B cell (primary cell): ENCODE measurements around the gene HOMER3. TPM values are rescaled to one million over a fixed set of nuclear protein-coding genes. Genes with fewer than 3 reads are reported as not detected.

Experiments used
- ATAC-seq: fragments of 200-7000 bp; cut with Tn5 transposase; one replicate; pipeline ENCODE4 v1.10.0; 2021; ENCODE audit warnings: low read depth, mild to moderate bottlenecking, moderate number of reproducible peaks, moderate library complexity
- CTCF ChIA-PET: fragments of 350-600 bp; sonication (Branson Sonifier 250); formaldehyde crosslinking; loops from one replicate; lab custom pipeline; 2021; ENCODE audit warnings: antibody characterized with exemption, inconsistent platforms; lab: Charles Lee
- POLR2A ChIA-PET: fragments of 350-600 bp; sonication (Branson Sonifier 250); formaldehyde crosslinking; loops from one replicate; lab custom pipeline; 2021; ENCODE audit warnings: antibody characterized with exemption; lab: Charles Lee
- DNase-seq: peaks from one replicate; pipeline ENCODE4 v3.0.0; 2013
- H2AFZ ChIP-seq: 2 replicates; pipeline ENCODE4 v1.6.1; 2012; ENCODE audit warnings: mild to moderate bottlenecking, low read depth, low read length; ENCODE audit not compliant: insufficient read depth, poor library complexity, severe bottlenecking
- H3K27ac ChIP-seq, 2 donors: 1 replicate in 1 of 2; 2 replicates in 1 of 2; pipeline ENCODE4 v1.5.1; 2012 to 2013; ENCODE audit warnings: low read length in 2 of 2, mild to moderate bottlenecking in 2 of 2, moderate library complexity in 1 of 2
- H3K27me3 ChIP-seq, 4 experiments: fragments of 200-600 bp in 1 of 4; sonication (generic) in 1 of 4; replicated peaks in 1 of 4; 1 replicate in 2 of 4; 2 replicates in 2 of 4; pipeline versions ENCODE4 v1.6.1 to v1.7.0; 2013 to 2016; ENCODE audit warnings: low read length in 3 of 4, mild to moderate bottlenecking in 2 of 4, mixed read lengths in 1 of 4, moderate library complexity in 1 of 4; ENCODE audit not compliant: insufficient read depth in 4 of 4, control insufficient read depth in 3 of 4; ENCODE audit errors: control extremely low read depth in 1 of 4
- H3K36me3 ChIP-seq, 2 experiments: replicated peaks in 1 of 2; 1 replicate in 1 of 2; 2 replicates in 1 of 2; pipeline versions ENCODE4 v1.6.1 to v1.7.1; 2013; ENCODE audit warnings: low read length in 1 of 2; ENCODE audit not compliant: insufficient read depth in 2 of 2, control insufficient read depth in 1 of 2; ENCODE audit errors: control extremely low read depth in 1 of 2, extremely low read depth in 1 of 2
- H3K4me1 ChIP-seq, 2 donors: fragments of 200-600 bp in 1 of 2; sonication (generic) in 1 of 2; 1 replicate in 1 of 2; 2 replicates in 1 of 2; pipeline versions ENCODE4 v1.5.1 to v1.6.1; 2013 to 2017; ENCODE audit warnings: low read length in 2 of 2; ENCODE audit not compliant: control insufficient read depth in 2 of 2, insufficient read depth in 2 of 2
- H3K4me2 ChIP-seq: replicated peaks from 2 replicates; pipeline ENCODE3; 2012; ENCODE audit warnings: mild to moderate bottlenecking, low read depth, low read length; ENCODE audit not compliant: poor library complexity, severe bottlenecking
- H3K4me3 ChIP-seq, 5 experiments: fragments of 200-600 bp in 1 of 5; sonication (generic) in 1 of 5; 1 replicate in 3 of 5; 2 replicates in 2 of 5; pipeline versions ENCODE4 v1.5.1 to v1.7.0; 2011 to 2016; ENCODE audit warnings: low read length in 4 of 5, mild to moderate bottlenecking in 4 of 5, low read depth in 2 of 5, control low read depth in 1 of 5, moderate library complexity in 1 of 5; ENCODE audit not compliant: insufficient read depth in 1 of 5; ENCODE audit errors: control extremely low read depth in 1 of 5, extremely low read depth in 1 of 5
- H3K79me2 ChIP-seq: fragments of 200-600 bp; sonication (generic); one replicate; pipeline ENCODE4 v1.6.0; 2016; ENCODE audit warnings: low read length; ENCODE audit not compliant: control insufficient read depth, insufficient read depth
- H3K9ac ChIP-seq: fragments of 200-600 bp; sonication (generic); 2 replicates; pipeline ENCODE4 v1.6.1; 2017; ENCODE audit warnings: mild to moderate bottlenecking, low read length, moderate library complexity
- H3K9me3 ChIP-seq, 3 donors: one replicate each; pipeline versions ENCODE4 v1.6.1 to v1.7.1; 2013; ENCODE audit warnings: low read length in 2 of 3; ENCODE audit not compliant: control insufficient read depth in 2 of 3, insufficient read depth in 1 of 3; ENCODE audit errors: control extremely low read depth in 1 of 3
- H4K20me1 ChIP-seq: 2 replicates; pipeline ENCODE4 v1.6.0; 2012; ENCODE audit warnings: mild to moderate bottlenecking, low read length; ENCODE audit not compliant: insufficient read depth, control insufficient read depth, poor library complexity, severe bottlenecking
- H3K27ac Mint-ChIP-seq: one replicate; pipeline ENCODE4 v1.8.0; 2021; ENCODE audit warnings: mixed read lengths
- H3K27me3 Mint-ChIP-seq: one replicate; pipeline ENCODE4 v1.8.0; 2021; ENCODE audit warnings: mixed read lengths
- H3K4me1 Mint-ChIP-seq: one replicate; pipeline ENCODE4 v1.8.0; 2021; ENCODE audit warnings: mixed read lengths
- H3K4me3 Mint-ChIP-seq: one replicate; pipeline ENCODE4 v1.8.0; 2021; ENCODE audit warnings: mixed read lengths
- H3K9me3 Mint-ChIP-seq: one replicate; pipeline ENCODE4 v1.8.0; 2022; ENCODE audit warnings: mixed read lengths; ENCODE audit not compliant: insufficient read depth
- CTCF ChIP-seq: fragments of 200-600 bp; IDR thresholded peaks from one replicate; pipeline ENCODE4 v1.8.0; 2022; ENCODE audit warnings: antibody characterized with exemption, mild to moderate bottlenecking
- EZH2 ChIP-seq: IDR thresholded peaks from 2 replicates; pipeline ENCODE4 v1.6.1; 2012; ENCODE audit warnings: borderline replicate concordance, low read depth, mild to moderate bottlenecking, moderate library complexity, low read length; ENCODE audit not compliant: insufficient read depth, poor library complexity, severe bottlenecking
- WGBS: methylation state at CpG from one replicate; pipeline ENCODE4 v1.1.5; 2013; ENCODE audit warnings: missing lambda C conversion rate; ENCODE audit not compliant: insufficient coverage; 5-methylcytosine and 5-hydroxymethylcytosine counted together
- intact Hi-C: fragments of 100-400 bp; cut with micrococcal nuclease; formaldehyde crosslinking; loops from one replicate; pipeline ENCODE4 v1.10.0; 2022
- polyA plus RNA-seq: library from polyadenylated mRNA; depleted of rRNA; stranded (reverse); fragments of >200 nt; gene quantifications from 2 replicates; pipeline ENCODE4 v1.2.3, GENCODE V29; 2012
- total RNA-seq, 2 donors: library from RNA; stranded (reverse); fragments of 120-200 nt in 1 of 2; gene quantifications; 1 replicate in 1 of 2; 2 replicates in 1 of 2; pipeline versions ENCODE4 v1.2.3 to v1.2.4, GENCODE V29; 2013 to 2022

HOMER3 gene
- total and polyA plus RNA-seq, 2 donors (not counting 1 experiment from before 2014, with no cell fraction given) = 5.9 to 26.4 TPM

DNA sequence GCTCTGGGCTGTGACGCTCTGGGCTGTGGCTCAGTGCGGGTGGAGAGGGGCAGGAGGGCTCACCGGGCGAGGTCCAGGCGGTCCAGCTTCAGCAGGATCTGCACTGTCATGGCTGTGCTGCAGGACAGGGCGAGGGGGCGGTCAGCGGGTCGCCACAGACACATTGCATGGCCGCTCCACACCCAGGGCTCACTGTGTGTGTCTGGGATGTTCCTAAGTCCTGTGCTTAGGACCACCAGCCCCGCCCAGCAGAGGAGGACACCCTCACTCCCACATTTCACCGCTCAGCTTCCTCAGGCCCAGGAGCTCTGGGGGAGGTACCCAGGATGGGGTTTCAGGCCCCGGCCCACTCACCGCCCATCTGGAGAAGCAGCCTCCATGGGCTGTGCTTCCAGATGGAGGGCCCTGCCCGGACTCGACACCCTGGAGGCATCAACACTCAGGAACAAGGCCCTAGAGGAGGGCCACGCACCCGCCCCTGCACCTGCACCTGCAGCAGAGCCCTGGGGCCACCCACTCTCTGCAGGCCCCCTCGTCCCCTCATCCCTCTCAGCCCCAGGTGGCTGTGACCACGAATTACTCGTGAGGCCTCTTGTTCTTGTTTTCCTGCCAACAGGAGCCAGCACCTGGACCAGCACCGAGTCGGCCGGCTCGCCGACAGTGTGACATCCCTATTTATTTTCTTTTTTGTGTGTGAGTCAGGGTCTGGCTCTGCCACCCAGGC, 35.3 kb downstream of the HOMER3 start:
- Histone ChIP-seq H2AFZ (no peak overlapping the region), H3K27ac (no peak overlapping the region), H3K4me2 (no peak overlapping the region), H3K9ac (no peak overlapping the region), H3K4me1 (no peaks in the 10 kb centered on the region), H3K27me3 (no peaks in the 10 kb centered on the region), H3K4me3 (no peak overlapping the region), H4K20me1 (peaks cover 61% of the 10 kb centered on the region), H3K36me3 (peaks cover 1 to 71% of the 10 kb centered on the region in 2 experiments), H3K79me2 (peaks cover 20% of the 10 kb centered on the region), H3K9me3 (peaks cover 0 to 2% (median 0%) of the 10 kb centered on the region in 3 donors)
- 79% methylated on average over 20 of the region's 26 CpGs for WGBS
- no peak for ATAC-seq
- POLR2A ChIA-PET = no interaction called here
- H3K4me1 Mint-ChIP-seq = no peaks in the 10 kb centered on the region
- no peaks in the 10 kb centered on the region for H3K27me3 Mint-ChIP-seq
- intact Hi-C loops = no loop called here
- TF ChIP-seq CTCF (no peak), EZH2 (no peak)
- CTCF ChIA-PET = no interaction called here
- no peak for DNase-seq
- no peaks in the 10 kb centered on the region for H3K9me3 Mint-ChIP-seq
- no peak overlapping the region for H3K27ac Mint-ChIP-seq
- H3K4me3 Mint-ChIP-seq = no peak overlapping the region

DNA sequence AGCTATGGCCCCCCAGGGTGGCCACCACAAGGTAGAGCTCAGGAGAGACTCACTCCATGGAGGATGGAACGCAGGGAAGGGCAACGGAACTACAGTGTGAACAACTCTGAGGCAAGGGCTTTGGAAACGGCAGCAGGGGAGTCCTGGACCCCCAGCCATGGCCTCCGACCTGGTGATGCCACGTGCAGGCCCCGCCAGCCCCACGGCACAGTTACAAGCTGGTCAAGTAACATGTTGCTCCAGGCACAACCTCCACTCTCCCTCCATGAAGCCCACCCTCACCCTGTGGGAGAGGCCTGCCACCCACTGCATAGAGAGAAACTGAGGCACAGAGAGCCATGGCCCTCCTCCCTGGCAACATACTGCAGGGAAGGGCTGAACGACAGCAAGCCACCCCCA, 36.0 kb downstream of the HOMER3 start:
- no peak overlapping the region for H2AFZ ChIP-seq
- 91% methylated on average over 6 of the region's 8 CpGs for WGBS
- H4K20me1 ChIP-seq = peaks cover 61% of the 10 kb centered on the region
- ATAC-seq (no peak), DNase-seq (no peak)
- no peak overlapping the region for H3K4me2 ChIP-seq
- no peak overlapping the region for H3K4me3 ChIP-seq
- H3K36me3 ChIP-seq = peaks cover 1 to 70% of the 10 kb centered on the region in 2 experiments
- intact Hi-C loops = no loop called here
- no peaks in the 10 kb centered on the region for H3K27me3 ChIP-seq
- ChIA-PET POLR2A (no interaction called here), CTCF (no interaction called here)
- no peak overlapping the region for H3K9ac ChIP-seq
- H3K79me2 ChIP-seq = peaks cover 14% of the 10 kb centered on the region
- H3K9me3 Mint-ChIP-seq = no peaks in the 10 kb centered on the region
- no peaks in the 10 kb centered on the region for H3K4me1 ChIP-seq
- H3K4me3 Mint-ChIP-seq = no peak overlapping the region
- H3K27ac ChIP-seq = no peak overlapping the region
- H3K9me3 ChIP-seq = peaks cover 0 to 2% (median 0%) of the 10 kb centered on the region in 3 donors
- H3K4me1 Mint-ChIP-seq = no peaks in the 10 kb centered on the region
- TF ChIP-seq CTCF = no peak
- no peak for TF ChIP-seq EZH2
- H3K27me3 Mint-ChIP-seq = no peaks in the 10 kb centered on the region
- no peak overlapping the region for H3K27ac Mint-ChIP-seq
